B cell (primary cell): ENCODE data around the gene NT5M.

ENCODE experiments used
- CTCF ChIP-seq: fragments of 200-600 bp; IDR thresholded peaks from one replicate; pipeline ENCODE4 v1.8.0; 2022; ENCODE audit warnings: antibody characterized with exemption, mild to moderate bottlenecking
- EZH2 ChIP-seq: IDR thresholded peaks from 2 replicates; pipeline ENCODE4 v1.6.1; 2012; ENCODE audit warnings: borderline replicate concordance, low read depth, mild to moderate bottlenecking, moderate library complexity, low read length; ENCODE audit not compliant: insufficient read depth, poor library complexity, severe bottlenecking

DNA sequence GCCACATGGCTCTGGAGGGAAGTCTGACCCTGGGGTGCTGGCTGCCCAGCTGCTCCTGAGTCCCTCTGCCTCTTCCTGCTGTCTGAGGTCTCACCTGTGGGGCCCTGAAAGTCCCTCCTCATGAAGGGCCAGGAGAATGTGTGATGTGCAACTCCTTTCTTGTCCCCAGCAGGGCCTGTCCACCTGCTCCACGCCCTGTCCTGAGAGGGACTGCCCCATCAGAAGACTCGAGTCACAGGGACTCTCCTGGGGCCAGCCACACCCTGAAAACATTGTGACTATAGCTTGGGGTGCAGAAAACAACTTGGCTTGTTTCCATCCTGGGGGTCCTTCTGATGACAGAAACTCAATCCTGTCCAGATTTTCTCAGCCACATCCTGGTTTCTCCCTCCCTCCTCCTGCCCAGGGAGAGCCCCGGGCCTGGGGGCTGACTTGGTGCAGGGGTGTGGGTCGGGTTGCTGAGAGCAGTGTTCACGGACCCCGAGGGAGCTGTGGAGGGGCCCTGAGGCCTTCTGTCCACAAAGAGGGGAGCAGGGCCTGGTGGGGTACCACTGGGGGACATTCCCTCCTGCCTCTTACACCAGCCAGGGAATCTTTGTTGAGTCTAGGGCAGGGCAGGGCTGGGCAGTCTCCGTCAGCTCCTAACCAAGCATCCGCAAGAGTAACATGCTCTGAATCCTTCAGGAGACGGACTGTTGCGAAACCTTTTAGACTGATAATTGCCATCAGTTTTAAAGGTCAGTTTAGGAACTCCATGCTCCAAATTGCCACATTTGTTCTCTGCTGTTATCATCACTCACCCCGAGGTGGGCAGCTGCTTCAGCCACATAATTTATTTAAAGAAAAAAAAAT, 45.9 kb downstream of the NT5M start:
- TF ChIP-seq CTCF = no peak
- TF ChIP-seq EZH2 = no peak
